A673 (cell line): ENCODE measurements around the gene CCDC63. TPM values are rescaled to one million over a fixed set of nuclear protein-coding genes. Genes with fewer than 3 reads are reported as not detected.

Experiments
- BruUV-seq: library from RNA; stranded (reverse); fragments of 400-500 nt; replicated peaks from 2 replicates; lab custom pipeline; 2021; lab: Mats Ljungman, UMichigan
- CTCF ChIA-PET: fragments of 300-600 bp; sonication (Branson Sonifier 250); formaldehyde crosslinking; loops from one replicate; lab custom pipeline; 2022; ENCODE audit warnings: antibody characterized with exemption; lab: Charles Lee
- POLR2A ChIA-PET: fragments of 300-600 bp; sonication (Branson Sonifier 250); formaldehyde crosslinking; loops from one replicate; lab custom pipeline; 2022; ENCODE audit warnings: antibody characterized with exemption; ENCODE audit not compliant: low non-redundant PET; lab: Charles Lee
- DNase-seq: peaks from one replicate; pipeline ENCODE4 v3.0.0-alpha.2; 2015; ENCODE audit warnings: low spot score
- H3K27ac ChIP-seq: fragments of 200-600 bp; sonication (generic); 2 replicates; pipeline ENCODE4 v1.5.1; 2016; ENCODE audit warnings: mixed run types, low read depth, mild to moderate bottlenecking, mixed read lengths, antibody characterized with exemption, low read length; ENCODE audit not compliant: poor library complexity, severe bottlenecking
- H3K27me3 ChIP-seq: fragments of 200-600 bp; sonication (generic); replicated peaks from 2 replicates; pipeline ENCODE4 v1.6.1; 2017; ENCODE audit warnings: mixed run types, low read depth, mild to moderate bottlenecking, mixed read lengths, antibody characterized with exemption, low read length; ENCODE audit not compliant: insufficient read depth, poor library complexity
- H3K36me3 ChIP-seq: fragments of 200-600 bp; sonication (generic); 2 replicates; pipeline ENCODE4 v1.6.1; 2016; ENCODE audit warnings: mixed run types, mild to moderate bottlenecking, mixed read lengths, antibody characterized with exemption, low read length; ENCODE audit not compliant: insufficient read depth, poor library complexity, severe bottlenecking
- H3K4me1 ChIP-seq: fragments of 200-600 bp; sonication (generic); 2 replicates; pipeline ENCODE4 v1.6.1; 2017; ENCODE audit warnings: mixed run types, mild to moderate bottlenecking, mixed read lengths, antibody characterized with exemption, low read length; ENCODE audit not compliant: insufficient read depth, poor library complexity, severe bottlenecking
- H3K4me3 ChIP-seq: fragments of 200-600 bp; sonication (generic); 2 replicates; pipeline ENCODE4 v1.5.1; 2016; ENCODE audit warnings: low read depth, mixed run types, mild to moderate bottlenecking, mixed read lengths, low read length; ENCODE audit not compliant: poor library complexity, severe bottlenecking
- H3K9me3 ChIP-seq: fragments of 200-600 bp; sonication (generic); 2 replicates; pipeline ENCODE4 v1.6.1; 2016; ENCODE audit warnings: mixed run types, low read depth, mild to moderate bottlenecking, mixed read lengths, antibody characterized with exemption, low read length; ENCODE audit not compliant: poor library complexity, severe bottlenecking
- CTCF ChIP-seq: fragments of 300-800, 200-600 bp; sonication (generic); conservative IDR thresholded peaks from 2 replicates; pipeline ENCODE4 v1.5.1; 2017; ENCODE audit warnings: low read depth, mild to moderate bottlenecking, antibody characterized with exemption, low read length, moderate library complexity, mixed read lengths
- EZH2 ChIP-seq: fragments of 200-600 bp; sonication (generic); IDR thresholded peaks from 2 replicates; pipeline ENCODE4 v1.6.1; 2017; ENCODE audit warnings: borderline replicate concordance, low read depth, mild to moderate bottlenecking, mixed read lengths, antibody characterized with exemption, low read length; ENCODE audit not compliant: poor library complexity, severe bottlenecking
- intact Hi-C: fragments of 100-400 bp; cut with micrococcal nuclease; formaldehyde crosslinking; loops from one replicate; pipeline ENCODE4 v1.10.0; 2022; ENCODE audit not compliant: unreplicated experiment
- total RNA-seq: library from RNA; stranded (reverse); gene quantifications from 2 replicates; pipeline ENCODE4 v1.2.3, GENCODE V29; 2021

CCDC63 gene
- total RNA-seq, 1 experiment from 2014 or later: 0.24 TPM

GRCh38 chr12:110874781-110875180 lies 28.0 kb downstream of the CCDC63 start:
- no peak for DNase-seq
- intact Hi-C loops: no loop called here

GRCh38 chr12:110880651-110881050 lies 33.9 kb downstream of the CCDC63 start:
- Histone ChIP-seq H3K4me1 (peaks cover 4% of the 10 kb centered on the region), H3K27ac (no peak overlapping the region), H3K9me3 (no peaks in the 10 kb centered on the region), H3K27me3 (no peaks in the 10 kb centered on the region), H3K36me3 (no peaks in the 10 kb centered on the region), H3K4me3 (no peak overlapping the region)
- DNase-seq: no peak
- CTCF ChIA-PET: no interaction called here
- POLR2A ChIA-PET: no interaction called here
- no peak for TF ChIP-seq EZH2
- TF ChIP-seq CTCF: no peak
- no TSS peak for BruUV-seq
- intact Hi-C loops: no loop called here

More at GRCh38 chr12:110874781-110875180, 28.0 kb downstream of the CCDC63 start:
- ChIA-PET CTCF (no interaction called here), POLR2A (no interaction called here)
- Histone ChIP-seq H3K27ac (no peak overlapping the region), H3K4me1 (peaks cover 4% of the 10 kb centered on the region), H3K27me3 (no peaks in the 10 kb centered on the region), H3K9me3 (no peaks in the 10 kb centered on the region), H3K4me3 (no peak overlapping the region), H3K36me3 (no peaks in the 10 kb centered on the region)
- BruUV-seq: no TSS peak
- no peak for TF ChIP-seq EZH2
- no peak for TF ChIP-seq CTCF

- H3K4me1 ChIP-seq: peaks cover 4% of the 10 kb centered on the region
- no peaks in the 10 kb centered on the region for H3K36me3 ChIP-seq
- DNase-seq: no peak
- no peaks in the 10 kb centered on the region for H3K27me3 ChIP-seq
- TF ChIP-seq CTCF (no peak), EZH2 (no peak)
- H3K4me3 ChIP-seq: no peak overlapping the region
- no peak overlapping the region for H3K27ac ChIP-seq
- ChIA-PET POLR2A (no interaction called here), CTCF (interaction anchor here (0.5 kb wide), 1 partner anchor 288 kb away, joined by 4 read pairs; no protein-coding TSS in a partner anchor)
- no TSS peak for BruUV-seq
- H3K9me3 ChIP-seq: no peaks in the 10 kb centered on the region
- intact Hi-C loops: no loop called here
Measured at GRCh38 chr12:110883251-110883650, 36.5 kb downstream of the CCDC63 start.
